ENCODE data around the gene MGAT4B. TPM values are rescaled to one million over a fixed set of nuclear protein-coding genes. Genes with fewer than 3 reads are reported as not detected.

Gene MGAT4B
- polyA plus RNA-seq, 1 donor (not counting 4 experiments of a cell fraction or from before 2014, with no cell fraction given) = 69.8 TPM

GRCh38 chr5:179777456-179777855, 29.2 kb downstream of the MGAT4B start:
- Histone ChIP-seq H3K4me3 (ENCODE audit: control insufficient read depth in 2 of 3, extremely low read depth in 1 of 3, insufficient read depth in 2 of 3, low read depth in 1 of 3, low read length in 3 of 3) (no peak overlapping the region), H3K4me2 (ENCODE audit: control insufficient read depth, extremely low read depth, insufficient read depth, low read depth, low read length) (no peak overlapping the region), H3K27me3 (ENCODE audit: control insufficient read depth, extremely low read depth, insufficient read depth, low read length) (no peaks in the 10 kb centered on the region), H3K9me3 (ENCODE audit: control insufficient read depth, low read depth, low read length) (no peaks in the 10 kb centered on the region), H3K27ac (ENCODE audit: control insufficient read depth, insufficient read depth, low read length) (no peak overlapping the region), H3K79me2 (ENCODE audit: control insufficient read depth, insufficient read depth, low read length) (no peaks in the 10 kb centered on the region), H3K36me3 (ENCODE audit: control insufficient read depth in 2 of 2, extremely low read depth in 1 of 2, insufficient read depth in 2 of 2, low read length in 2 of 2) (peaks cover 20 to 34% of the 10 kb centered on the region in 2 experiments), H4K20me1 (ENCODE audit: control insufficient read depth, extremely low read depth, insufficient read depth, low read length) (peaks cover 2% of the 10 kb centered on the region), H3K9ac (ENCODE audit: control insufficient read depth, extremely low read depth, insufficient read depth, low read length) (no peak overlapping the region), H3K4me1 (ENCODE audit: control insufficient read depth, extremely low read depth, insufficient read depth, low read length) (no peaks in the 10 kb centered on the region), H3K9me1 (ENCODE audit: control insufficient read depth, extremely low read depth, insufficient read depth, low read length) (no peaks in the 10 kb centered on the region), H2AFZ (ENCODE audit: control insufficient read depth, low read length) (no peak overlapping the region)
- dilution Hi-C loops (cut with MboI; ENCODE audit: extremely low pct_ligation_motif_present, low sequenced_read_pairs) = no loop called here
- DNase-seq (ENCODE audit: low read depth, low spot score) = no peak
- TF ChIP-seq CTCF (optimal IDR thresholded peaks at IDR 0.05 in 1 of 3, IDR thresholded peaks at IDR 0.05 in 1 of 3, conservative IDR thresholded peaks at IDR 0.05 in 1 of 3; ENCODE audit: extremely low read depth in 1 of 3, insufficient read depth in 2 of 3, low read length in 3 of 3) (no peak), EZH2 (IDR thresholded peaks at IDR 0.05; ENCODE audit: low read length) (no peak)
- no peak for FAIRE-seq

- Histone ChIP-seq H3K79me2 (ENCODE audit: control insufficient read depth, insufficient read depth, low read length) (no peaks in the 10 kb centered on the region), H3K4me3 (ENCODE audit: control insufficient read depth in 2 of 3, extremely low read depth in 1 of 3, insufficient read depth in 2 of 3, low read depth in 1 of 3, low read length in 3 of 3) (no peak overlapping the region), H3K9ac (ENCODE audit: control insufficient read depth, extremely low read depth, insufficient read depth, low read length) (no peak overlapping the region), H3K9me1 (ENCODE audit: control insufficient read depth, extremely low read depth, insufficient read depth, low read length) (no peaks in the 10 kb centered on the region), H3K4me1 (ENCODE audit: control insufficient read depth, extremely low read depth, insufficient read depth, low read length) (no peaks in the 10 kb centered on the region), H3K9me3 (ENCODE audit: control insufficient read depth, low read depth, low read length) (no peaks in the 10 kb centered on the region), H3K36me3 (ENCODE audit: control insufficient read depth in 2 of 2, extremely low read depth in 1 of 2, insufficient read depth in 2 of 2, low read length in 2 of 2) (peaks cover 23 to 41% of the 10 kb centered on the region in 2 experiments), H4K20me1 (ENCODE audit: control insufficient read depth, extremely low read depth, insufficient read depth, low read length) (peaks cover 2% of the 10 kb centered on the region), H3K27ac (ENCODE audit: control insufficient read depth, insufficient read depth, low read length) (no peak overlapping the region), H3K27me3 (ENCODE audit: control insufficient read depth, extremely low read depth, insufficient read depth, low read length) (no peaks in the 10 kb centered on the region), H3K4me2 (ENCODE audit: control insufficient read depth, extremely low read depth, insufficient read depth, low read depth, low read length) (no peak overlapping the region), H2AFZ (ENCODE audit: control insufficient read depth, low read length) (no peak overlapping the region)
- no peak for DNase-seq (ENCODE audit: low read depth, low spot score)
- dilution Hi-C loops (cut with MboI; ENCODE audit: extremely low pct_ligation_motif_present, low sequenced_read_pairs) = no loop called here
- no peak for FAIRE-seq
- TF ChIP-seq EZH2 (IDR thresholded peaks at IDR 0.05; ENCODE audit: low read length) (no peak), CTCF (optimal IDR thresholded peaks at IDR 0.05 in 1 of 3, IDR thresholded peaks at IDR 0.05 in 1 of 3, conservative IDR thresholded peaks at IDR 0.05 in 1 of 3; ENCODE audit: extremely low read depth in 1 of 3, insufficient read depth in 2 of 3, low read length in 3 of 3) (no peak)
Measured at GRCh38 chr5:179776411-179776938, 30.2 kb downstream of the MGAT4B start.

All from keratinocyte (primary cell).